H9 (cell line): Measurements from ENCODE around the gene DNAJB6. TPM values are rescaled to one million over a fixed set of nuclear protein-coding genes. Genes with fewer than 3 reads are reported as not detected.
"Not testable (repeated sequence)": the region's sequence is repeated elsewhere in the genome, so short reads cannot be mapped to it uniquely, and the experiment has no call there.

ENCODE experiments used
- DNase-seq: peaks from one replicate; pipeline ENCODE4 v3.0.0-alpha.2; 2017
- H2AFZ ChIP-seq: one replicate; pipeline ENCODE4 v1.6.1; 2013; ENCODE audit warnings: mild to moderate bottlenecking, low read length, control low read depth, moderate library complexity
- H2AK5ac ChIP-seq: 2 replicates; pipeline ENCODE4 v1.6.1; 2013; ENCODE audit warnings: low read length, control low read depth, mixed read lengths; ENCODE audit not compliant: insufficient read length
- H2BK120ac ChIP-seq: one replicate; pipeline ENCODE4 v1.6.1; 2013; ENCODE audit warnings: low read depth, mild to moderate bottlenecking, low read length, control low read depth, inconsistent platforms; ENCODE audit not compliant: poor library complexity, severe bottlenecking
- H2BK12ac ChIP-seq: 2 replicates; pipeline ENCODE4 v1.6.1; 2013; ENCODE audit warnings: low read length, control low read depth, mixed read lengths, low read depth; ENCODE audit not compliant: insufficient read length
- H2BK15ac ChIP-seq: 2 replicates; pipeline ENCODE4 v1.6.1; 2013; ENCODE audit warnings: low read depth, low read length, control low read depth
- H2BK20ac ChIP-seq: one replicate; pipeline ENCODE4 v1.6.1; 2013; ENCODE audit warnings: low read depth, mild to moderate bottlenecking, low read length, control low read depth, inconsistent platforms; ENCODE audit not compliant: poor library complexity, severe bottlenecking
- H2BK5ac ChIP-seq: 2 replicates; pipeline ENCODE4 v1.6.1; 2013; ENCODE audit warnings: low read length, control low read depth, mixed read lengths; ENCODE audit not compliant: insufficient read length
- H3K14ac ChIP-seq: 2 replicates; pipeline ENCODE4 v1.6.1; 2013; ENCODE audit warnings: low read length, control low read depth; ENCODE audit not compliant: insufficient read depth
- H3K18ac ChIP-seq: 2 replicates; pipeline ENCODE4 v1.6.1; 2013; ENCODE audit warnings: low read depth, mild to moderate bottlenecking, mixed read lengths, low read length, control low read depth; ENCODE audit not compliant: insufficient read length
- H3K23ac ChIP-seq: 2 replicates; pipeline ENCODE4 v1.6.1; 2013; ENCODE audit warnings: low read length, control low read depth, mixed read lengths, low read depth; ENCODE audit not compliant: insufficient read length
- H3K23me2 ChIP-seq: 2 replicates; pipeline ENCODE4 v1.6.1; 2013; ENCODE audit warnings: low read depth, mild to moderate bottlenecking, mixed read lengths, low read length, control low read depth; ENCODE audit not compliant: insufficient read length, poor library complexity, severe bottlenecking
- H3K27ac ChIP-seq: 2 replicates; pipeline ENCODE4 v1.5.1; 2013; ENCODE audit warnings: low read length, control low read depth, mixed read lengths, low read depth; ENCODE audit not compliant: insufficient read length
- H3K27me3 ChIP-seq: 2 replicates; pipeline ENCODE4 v1.6.1; 2013; ENCODE audit warnings: low read length, control low read depth, inconsistent platforms; ENCODE audit not compliant: insufficient read depth
- H3K4ac ChIP-seq: 2 replicates; pipeline ENCODE4 v1.6.1; 2013; ENCODE audit warnings: low read depth, mild to moderate bottlenecking, control low read depth, inconsistent platforms, low read length, moderate library complexity
- H3K4me1 ChIP-seq: 2 replicates; pipeline ENCODE4 v1.6.1; 2013; ENCODE audit warnings: low read length, control low read depth, inconsistent platforms; ENCODE audit not compliant: insufficient read depth
- H3K4me2 ChIP-seq: 2 replicates; pipeline ENCODE4 v1.6.1; 2013; ENCODE audit warnings: low read length, control low read depth, mixed read lengths; ENCODE audit not compliant: insufficient read length, insufficient read depth
- H3K56ac ChIP-seq: 2 replicates; pipeline ENCODE4 v1.6.1; 2013; ENCODE audit warnings: low read depth, mild to moderate bottlenecking, mixed read lengths, low read length, control low read depth; ENCODE audit not compliant: insufficient read length
- H3K79me1 ChIP-seq: 2 replicates; pipeline ENCODE4 v1.6.1; 2013; ENCODE audit warnings: low read depth, mild to moderate bottlenecking, moderate library complexity, low read length, control low read depth, inconsistent platforms; ENCODE audit not compliant: insufficient read depth, poor library complexity, severe bottlenecking
- H3K79me2 ChIP-seq: 2 replicates; pipeline ENCODE4 v1.6.1; 2013; ENCODE audit warnings: low read length, control low read depth, inconsistent platforms; ENCODE audit not compliant: insufficient read depth
- H3K9ac ChIP-seq: 2 replicates; pipeline ENCODE4 v1.6.1; 2013; ENCODE audit warnings: low read length, control low read depth, mixed read lengths; ENCODE audit not compliant: insufficient read length; ENCODE audit errors: extremely low read depth
- H3K9me3 ChIP-seq: one replicate; pipeline ENCODE4 v1.6.1; 2013; ENCODE audit warnings: low read depth, low read length, inconsistent platforms; ENCODE audit not compliant: control insufficient read depth
- H3T11ph ChIP-seq: one replicate; pipeline ENCODE4 v1.6.1; 2013; ENCODE audit warnings: mild to moderate bottlenecking, low read length, control low read depth, inconsistent platforms
- H4K20me1 ChIP-seq: one replicate; pipeline ENCODE4 v1.6.1; 2013; ENCODE audit not compliant: control insufficient read depth, insufficient read length, insufficient read depth
- H4K5ac ChIP-seq: 2 replicates; pipeline ENCODE4 v1.6.1; 2013; ENCODE audit warnings: low read depth, mild to moderate bottlenecking, mixed read lengths, low read length, control low read depth; ENCODE audit not compliant: insufficient read length
- H4K8ac ChIP-seq: replicated peaks from 2 replicates; pipeline ENCODE4 v1.6.1; 2013; ENCODE audit warnings: low read length, control low read depth, mixed read lengths, low read depth; ENCODE audit not compliant: insufficient read length
- H4K91ac ChIP-seq: 2 replicates; pipeline ENCODE4 v1.6.1; 2013; ENCODE audit warnings: low read depth, mild to moderate bottlenecking, moderate library complexity, mixed read lengths, low read length, control low read depth; ENCODE audit not compliant: insufficient read length
- H3K27ac Mint-ChIP-seq, 3 experiments: 2 replicates in 2 of 3; 3 replicates in 1 of 3; pipeline ENCODE4 v1.8.0; 2020 to 2021; ENCODE audit warnings: mixed read lengths in 3 of 3, mild to moderate bottlenecking in 1 of 3, moderate library complexity in 1 of 3
- H3K27me3 Mint-ChIP-seq: 2 replicates; pipeline ENCODE4 v1.8.0; 2021; ENCODE audit warnings: low read depth, mild to moderate bottlenecking, moderate library complexity, mixed read lengths
- H3K36me3 Mint-ChIP-seq, 3 experiments: 2 replicates in 2 of 3; 3 replicates in 1 of 3; pipeline ENCODE4 v1.8.0; 2020 to 2021; ENCODE audit warnings: low read depth in 3 of 3, mixed read lengths in 3 of 3; ENCODE audit not compliant: insufficient read depth in 1 of 3
- H3K4me1 Mint-ChIP-seq, 2 experiments: 2 replicates each; pipeline ENCODE4 v1.8.0; 2020; ENCODE audit warnings: mixed read lengths in 2 of 2
- H3K4me3 Mint-ChIP-seq, 2 experiments: 2 replicates in 1 of 2; 3 replicates in 1 of 2; pipeline ENCODE4 v1.8.0; 2020 to 2021; ENCODE audit warnings: mild to moderate bottlenecking in 2 of 2, mixed read lengths in 2 of 2, moderate library complexity in 1 of 2
- H3K9me3 Mint-ChIP-seq, 2 experiments: 2 replicates in 1 of 2; 3 replicates in 1 of 2; pipeline ENCODE4 v1.8.0; 2020; ENCODE audit warnings: mild to moderate bottlenecking in 2 of 2, mixed read lengths in 2 of 2, moderate library complexity in 1 of 2
- WGBS: extraction: QIAGEN DNeasy Blood & Tissue Kit; methylation state at CpG from one replicate; pipeline ENCODE4 v1.1.7; 2013; ENCODE audit warnings: missing lambda C conversion rate, low lambda C conversion rate, mixed read lengths; ENCODE audit not compliant: insufficient read length; ENCODE audit errors: extremely low coverage; 5-methylcytosine and 5-hydroxymethylcytosine counted together
- total RNA-seq: library from RNA; stranded (reverse); gene quantifications from 2 replicates; pipeline ENCODE4 v1.2.1, GENCODE V29; 2021
- TF ChIP-seq, protein P1 (sequence below): fragments of 200-600 bp; sonication (generic); conservative IDR thresholded peaks from 3 replicates; pipeline ENCODE4 v1.8.0; 2021; ENCODE audit warnings: antibody characterized with exemption, mild to moderate bottlenecking

The DNAJB6 gene
- total RNA-seq, 1 experiment from 2014 or later = 215 TPM

DNA sequence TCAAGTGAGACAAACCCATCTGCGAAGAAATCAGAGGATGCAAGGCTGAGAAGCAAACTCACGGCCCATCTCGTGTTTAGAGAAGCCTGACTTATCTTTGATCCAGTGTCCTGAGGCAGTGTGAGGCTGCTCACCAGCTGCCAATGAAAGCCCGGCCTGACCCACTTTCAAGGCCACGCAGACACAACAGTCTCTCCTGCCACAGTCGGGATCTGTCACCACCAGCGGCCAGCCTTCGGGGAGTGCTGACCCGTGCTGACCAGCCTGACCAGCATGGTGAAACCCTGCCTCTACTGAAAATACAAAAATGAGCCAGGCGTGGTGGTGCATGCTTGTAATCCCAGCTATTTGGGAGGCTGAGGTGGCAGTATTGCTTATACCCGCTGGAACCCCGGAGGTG lies 7.4 kb upstream of the DNAJB6 start:
- no peak overlapping the region for H4K5ac ChIP-seq
- no peak overlapping the region for H2BK12ac ChIP-seq
- no peak overlapping the region for H3T11ph ChIP-seq
- H3K14ac ChIP-seq = no peak overlapping the region; the same call in 1 of the 2 replicates
- H3K9me3 ChIP-seq = no peaks in the 10 kb centered on the region
- no peak overlapping the region for H4K91ac ChIP-seq
- Mint-ChIP-seq H3K9me3 (no peaks in the 10 kb centered on the region), H3K27ac (peak overlapping the region in 1 of 3 experiments; percentile 27; a peak in 1 of 7 replicates), H3K27me3 (no peaks in the 10 kb centered on the region), H3K4me1 (no peaks in the 10 kb centered on the region; a peak in 1 of 4 replicates), H3K36me3 (no peaks in the 10 kb centered on the region), H3K4me3 (no peak overlapping the region)
- no peak overlapping the region for H4K8ac ChIP-seq
- no peak overlapping the region for H2BK5ac ChIP-seq
- H3K18ac ChIP-seq = peak overlapping the region; percentile 60
- TF ChIP-seq, protein P1, sequence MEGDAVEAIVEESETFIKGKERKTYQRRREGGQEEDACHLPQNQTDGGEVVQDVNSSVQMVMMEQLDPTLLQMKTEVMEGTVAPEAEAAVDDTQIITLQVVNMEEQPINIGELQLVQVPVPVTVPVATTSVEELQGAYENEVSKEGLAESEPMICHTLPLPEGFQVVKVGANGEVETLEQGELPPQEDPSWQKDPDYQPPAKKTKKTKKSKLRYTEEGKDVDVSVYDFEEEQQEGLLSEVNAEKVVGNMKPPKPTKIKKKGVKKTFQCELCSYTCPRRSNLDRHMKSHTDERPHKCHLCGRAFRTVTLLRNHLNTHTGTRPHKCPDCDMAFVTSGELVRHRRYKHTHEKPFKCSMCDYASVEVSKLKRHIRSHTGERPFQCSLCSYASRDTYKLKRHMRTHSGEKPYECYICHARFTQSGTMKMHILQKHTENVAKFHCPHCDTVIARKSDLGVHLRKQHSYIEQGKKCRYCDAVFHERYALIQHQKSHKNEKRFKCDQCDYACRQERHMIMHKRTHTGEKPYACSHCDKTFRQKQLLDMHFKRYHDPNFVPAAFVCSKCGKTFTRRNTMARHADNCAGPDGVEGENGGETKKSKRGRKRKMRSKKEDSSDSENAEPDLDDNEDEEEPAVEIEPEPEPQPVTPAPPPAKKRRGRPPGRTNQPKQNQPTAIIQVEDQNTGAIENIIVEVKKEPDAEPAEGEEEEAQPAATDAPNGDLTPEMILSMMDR = no peak
- H2AK5ac ChIP-seq = no peak overlapping the region
- no peak overlapping the region for H2BK20ac ChIP-seq
- WGBS = no CpG with 5 or more reads among the region's 12 CpGs
- no peaks in the 10 kb centered on the region for H3K27me3 ChIP-seq
- DNase-seq = no peak
- no peak overlapping the region for H3K9ac ChIP-seq
- H3K23me2 ChIP-seq = no peaks in the 10 kb centered on the region
- H2BK15ac ChIP-seq = no peak overlapping the region; the same call in 1 of the 2 replicates
- H3K4me2 ChIP-seq = no peak overlapping the region
- no peaks in the 10 kb centered on the region; the same call in 1 of the 2 replicates for H3K4me1 ChIP-seq
- H3K56ac ChIP-seq = no peak overlapping the region
- no peak overlapping the region for H3K4ac ChIP-seq
- no peak overlapping the region for H3K23ac ChIP-seq
- no peak overlapping the region for H2BK120ac ChIP-seq
- no peak overlapping the region for H2AFZ ChIP-seq
- no peaks in the 10 kb centered on the region for H3K79me1 ChIP-seq
- H3K27ac ChIP-seq = no peak overlapping the region
- peaks cover 2% of the 10 kb centered on the region; the same call in 1 of the 2 replicates for H3K79me2 ChIP-seq
- H4K20me1 ChIP-seq = no peaks in the 10 kb centered on the region

DNA sequence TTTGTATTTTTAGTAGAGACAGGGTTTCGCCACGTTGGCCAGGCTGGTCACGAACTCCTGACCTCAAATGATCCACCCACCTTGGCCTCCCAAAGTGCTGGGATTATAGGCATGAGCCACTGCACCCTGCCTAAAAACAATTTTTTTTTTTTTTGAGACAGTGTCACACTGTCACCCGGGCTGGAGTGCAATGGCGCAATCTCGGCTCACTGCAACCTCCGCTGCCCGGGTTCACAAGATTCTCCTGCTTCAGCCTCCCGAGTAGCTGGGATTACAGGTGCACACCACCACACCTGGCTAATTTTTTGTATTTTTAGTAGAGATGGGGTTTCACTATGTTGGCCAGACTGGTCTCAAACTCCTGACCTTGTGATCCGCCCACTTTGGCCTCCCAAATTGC lies 6.2 kb upstream of the DNAJB6 start:
- H4K20me1 ChIP-seq, H3K4me3 Mint-ChIP-seq, H4K91ac ChIP-seq, H2AFZ ChIP-seq, H3K36me3 Mint-ChIP-seq, H3K56ac ChIP-seq, H3K4ac ChIP-seq, H3K27ac ChIP-seq, H4K5ac ChIP-seq, H3K9ac ChIP-seq, H2BK15ac ChIP-seq, H3K79me1 ChIP-seq, H2BK12ac ChIP-seq, H3K79me2 ChIP-seq, H3T11ph ChIP-seq, H4K8ac ChIP-seq, H3K23ac ChIP-seq, H2BK120ac ChIP-seq, H2BK5ac ChIP-seq, H3K9me3 Mint-ChIP-seq, H3K4me1 Mint-ChIP-seq, H3K14ac ChIP-seq, H2BK20ac ChIP-seq, H3K27ac Mint-ChIP-seq, DNase-seq, H3K9me3 ChIP-seq, H3K4me1 ChIP-seq, H2AK5ac ChIP-seq, H3K23me2 ChIP-seq, H3K4me2 ChIP-seq, H3K27me3 Mint-ChIP-seq, H3K27me3 ChIP-seq, H3K18ac ChIP-seq: not testable (repeated sequence)
- no CpG with 5 or more reads among the region's 10 CpGs for WGBS
